Upper lobe of left lung (tissue), 4 donors: ENCODE data around the gene OGFOD2.

ENCODE experiments used
- CTCF ChIP-seq, 6 experiments: fragments of 450-650 bp in 4 of 6; fragments of 200-600 bp in 2 of 6; sonication (generic) in 2 of 6; IDR thresholded peaks; one replicate each; pipeline ENCODE4 v1.5.1; 2016 to 2019; ENCODE audit warnings: antibody characterized with exemption in 6 of 6
- POLR2A ChIP-seq, 4 donors: fragments of 450-650 bp; IDR thresholded peaks; one replicate each; pipeline ENCODE4 v1.5.1; 2016 to 2017; ENCODE audit warnings: antibody characterized with exemption in 4 of 4, mild to moderate bottlenecking in 2 of 4
- POLR2AphosphoS5 ChIP-seq, 2 donors: sonication (generic); formaldehyde crosslinking; IDR thresholded peaks; one replicate each; pipeline ENCODE4 v1.5.1; 2017; ENCODE audit warnings: antibody characterized with exemption in 2 of 2

- TF ChIP-seq CTCF (IDR thresholded peaks at IDR 0.05) (no peak), POLR2AphosphoS5 (IDR thresholded peaks at IDR 0.05) (peak; percentile 41 to 45), POLR2A (IDR thresholded peaks at IDR 0.05) (no peak)
These were observed 31.8 kb upstream of the OGFOD2 start for GRCh38 chr12:122943196-122943595.
